Anterior cingulate cortex (tissue), 58 donors: Measurements from ENCODE around the gene KRT73.
A peak's percentile ranks its signal among the peaks of the same experiment; 100 is the strongest.

Source experiments
- DNase-seq, 58 donors: peaks; one replicate each; lab custom pipeline; 2025; lab: John Stamatoyannopoulos, UW

The KRT73 gene

DNA sequence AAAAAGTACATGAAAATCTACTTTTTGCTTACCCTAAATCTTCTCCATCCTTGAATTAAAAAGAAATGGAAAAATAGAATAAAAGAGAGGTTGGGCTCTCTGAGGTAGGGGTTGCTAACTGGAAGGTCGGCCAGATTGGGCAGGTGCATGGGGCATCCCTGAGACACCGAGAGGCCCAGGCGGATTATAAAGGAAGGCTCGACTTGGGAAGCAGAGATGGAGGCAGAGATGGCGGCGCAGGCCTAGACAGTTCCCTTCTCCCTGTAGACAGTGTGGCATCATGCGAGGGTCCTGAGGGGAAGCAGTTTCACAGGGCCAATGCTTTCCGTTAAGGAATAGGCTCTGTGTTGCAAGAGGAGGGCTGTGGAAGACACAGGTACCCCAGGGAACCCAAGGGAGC, 41.0 kb downstream of the KRT73 start:
- DNase-seq, result no peak

- DNase-seq, result no peak
These were observed 42.4 kb downstream of the KRT73 start for GRCh38 chr12:52575948-52576347.

DNA sequence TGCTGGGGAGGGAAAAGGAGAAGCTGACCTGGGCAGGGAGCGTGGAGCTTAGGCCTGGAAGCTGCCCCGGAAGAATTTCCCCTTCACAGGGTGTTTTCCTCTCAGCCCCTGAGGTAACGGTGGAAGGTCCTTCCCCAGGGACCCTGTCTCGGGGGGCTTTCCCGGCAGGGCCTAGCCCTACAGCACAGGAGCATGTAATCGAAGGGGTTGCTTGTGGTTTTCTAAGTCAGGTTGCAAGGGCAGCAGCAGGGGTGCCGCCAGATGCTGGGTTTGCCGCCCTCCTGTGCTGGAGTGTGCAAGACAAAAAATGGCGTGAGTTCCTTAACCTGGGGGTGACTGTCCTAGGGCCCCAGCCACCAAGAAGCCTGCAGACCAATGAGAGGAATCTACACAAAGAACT, 43.1 kb downstream of the KRT73 start:
- DNase-seq, result no peak

- no peak for DNase-seq
These were observed 44.6 kb downstream of the KRT73 start, which contains the start of gene KRT74 for GRCh38 chr12:52573743-52574142. TSS of gene KRT74 (minus strand) at chr12:52573843. CDS start at chr12:52573777, 66 bp downstream.

- no peak for DNase-seq
These were observed 45.1 kb downstream of the KRT73 start for GRCh38 chr12:52573306-52573705.

GRCh38 chr12:52570511-52570910, 47.8 kb downstream of the KRT73 start:
- DNase-seq, result no peak

GRCh38 chr12:52568111-52568510, 50.2 kb downstream of the KRT73 start:
- DNase-seq, result peak in 17 of 58 donors; percentile 3 to 56 (median 15)

- DNase-seq, result no peak
These were observed 51.5 kb downstream of the KRT73 start for GRCh38 chr12:52566847-52567291.

DNA sequence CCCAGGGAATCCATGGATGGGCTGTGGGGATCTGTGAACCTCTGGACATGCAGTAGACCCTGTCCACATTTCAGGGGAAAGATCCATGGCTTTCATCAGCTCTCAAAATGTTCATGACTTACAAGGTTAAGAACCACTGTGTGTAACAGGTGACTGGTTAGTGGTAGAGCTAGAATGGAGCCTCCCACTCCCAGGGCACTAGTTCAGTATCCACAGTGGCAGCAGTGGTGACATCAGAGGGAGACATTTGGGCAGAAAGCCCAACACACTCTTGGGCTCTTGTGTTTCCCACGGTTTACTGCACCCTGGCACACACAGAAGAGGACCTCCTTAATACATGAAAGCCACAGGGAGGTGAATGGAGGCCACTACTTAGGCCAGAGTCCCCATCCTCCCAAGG, 53.8 kb downstream of the KRT73 start:
- DNase-seq, result no peak

DNA sequence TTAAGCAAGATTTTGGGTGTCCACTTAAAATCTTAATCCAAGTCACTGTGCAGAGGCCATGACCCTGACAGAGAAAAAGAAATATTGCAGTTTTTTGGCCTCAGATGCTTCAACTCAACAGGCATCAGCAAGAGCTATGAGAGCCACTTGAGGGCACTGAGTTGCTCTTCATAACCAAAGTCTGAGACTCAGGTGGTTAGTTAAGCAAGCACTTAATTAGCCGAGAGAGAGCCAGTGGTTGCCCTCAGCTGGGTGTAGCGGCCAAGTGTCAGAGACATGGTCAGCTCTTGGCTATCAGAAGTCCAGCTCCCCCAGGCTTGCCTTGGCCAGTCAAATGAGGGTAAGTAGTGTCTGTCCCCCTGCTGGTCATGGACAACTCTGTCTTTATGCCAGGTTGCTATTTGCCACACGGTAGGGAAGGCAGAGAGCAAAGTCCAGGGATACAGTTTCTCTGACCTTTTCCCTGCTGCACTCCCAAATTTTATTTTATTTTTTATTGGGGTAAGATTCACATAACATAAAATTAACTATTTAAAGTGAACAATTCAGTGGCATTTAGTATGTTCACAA, 56.4 kb downstream of the KRT73 start:
- no peak for DNase-seq

- no peak for DNase-seq
These were observed 58.4 kb downstream of the KRT73 start for GRCh38 chr12:52559979-52560378.

DNA sequence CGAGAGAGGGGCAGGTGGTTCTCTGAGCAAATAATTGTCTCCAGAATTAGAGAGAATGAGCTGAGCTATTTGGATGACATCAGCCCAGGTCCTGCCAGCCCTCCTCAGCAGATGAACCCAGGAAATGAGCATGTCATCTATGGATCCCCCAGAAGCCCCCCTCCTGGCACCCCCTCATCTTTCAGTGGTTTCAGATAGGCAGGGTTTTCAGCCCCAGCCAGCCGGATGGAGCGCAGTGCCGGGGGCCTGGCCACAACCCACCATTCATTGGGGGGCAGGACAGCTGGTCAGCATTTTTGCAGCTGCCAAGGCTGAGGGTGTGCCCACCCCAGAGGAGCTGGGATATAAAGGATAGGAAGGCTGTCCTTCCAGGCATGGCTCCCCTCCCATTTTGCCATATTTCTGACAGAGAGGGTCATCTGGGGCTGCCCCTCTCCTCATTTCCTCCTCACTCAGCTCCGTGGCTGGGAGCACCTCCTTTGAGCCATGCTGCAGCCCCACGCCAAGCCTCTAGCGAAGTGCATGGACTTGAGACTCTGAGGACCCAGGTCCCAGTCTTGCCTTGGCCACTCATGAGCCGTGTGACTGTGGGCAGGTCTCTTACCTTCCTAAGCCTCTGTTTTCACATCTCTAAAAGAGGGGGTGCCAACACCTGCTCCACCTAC, 59.4 kb downstream of the KRT73 start:
- no peak for DNase-seq
